CD4-positive, alpha-beta T cell (primary cell): ENCODE measurements around the gene PUM2. TPM values are rescaled to one million over a fixed set of nuclear protein-coding genes. Genes with fewer than 3 reads are reported as not detected.
"Not testable (repeated sequence)": the region's sequence is repeated elsewhere in the genome, so short reads cannot be mapped to it uniquely, and the experiment has no call there.

ENCODE experiments used
- ATAC-seq: fragments of 200-7000 bp; cut with Tn5 transposase; one replicate; pipeline ENCODE4 v1.10.0; 2022; ENCODE audit warnings: mild to moderate bottlenecking; ENCODE audit not compliant: poor library complexity
- CTCF ChIA-PET: fragments of 350-600 bp; sonication (Branson Sonifier 250); formaldehyde crosslinking; loops from one replicate; lab custom pipeline; 2021; ENCODE audit warnings: antibody characterized with exemption, inconsistent platforms; lab: Charles Lee
- POLR2A ChIA-PET: fragments of 350-600 bp; sonication (Branson Sonifier 250); formaldehyde crosslinking; loops from one replicate; lab custom pipeline; 2021; ENCODE audit warnings: antibody characterized with exemption, inconsistent platforms; lab: Charles Lee
- DNase-seq, 14 experiments: peaks; one replicate each; pipeline ENCODE4 v3.0.0-alpha.2; 2013 to 2020; ENCODE audit warnings: mixed read lengths in 2 of 14
- H3K27ac ChIP-seq, 2 donors: one replicate each; pipeline versions ENCODE4 v1.5.1 to v1.7.0; 2013; ENCODE audit warnings: low read length in 2 of 2, low read depth in 1 of 2, mild to moderate bottlenecking in 1 of 2
- H3K27me3 ChIP-seq, 2 experiments: 1 replicate in 1 of 2; 2 replicates in 1 of 2; pipeline versions ENCODE4 v1.6.1 to v1.7.0; 2013; ENCODE audit warnings: low read length in 2 of 2, control low read depth in 1 of 2, mild to moderate bottlenecking in 1 of 2, moderate library complexity in 1 of 2; ENCODE audit not compliant: insufficient read depth in 2 of 2, control insufficient read depth in 1 of 2
- H3K36me3 ChIP-seq: one replicate; pipeline ENCODE4 v1.6.1; 2013; ENCODE audit warnings: low read length, control low read depth; ENCODE audit not compliant: insufficient read depth
- H3K4me1 ChIP-seq: one replicate; pipeline ENCODE4 v1.6.1; 2013; ENCODE audit warnings: low read length, control low read depth; ENCODE audit not compliant: insufficient read depth
- H3K4me3 ChIP-seq: one replicate; pipeline ENCODE4 v1.5.1; 2013; ENCODE audit warnings: mild to moderate bottlenecking, low read length, moderate library complexity
- H3K9me3 ChIP-seq, 2 experiments: 1 replicate in 1 of 2; 2 replicates in 1 of 2; pipeline versions ENCODE4 v1.6.1 to v1.7.0; 2013; ENCODE audit warnings: low read length in 2 of 2, mild to moderate bottlenecking in 2 of 2, control low read depth in 1 of 2, moderate library complexity in 1 of 2; ENCODE audit not compliant: control insufficient read depth in 1 of 2, insufficient read depth in 1 of 2
- H3K27ac Mint-ChIP-seq: one replicate; pipeline ENCODE4 v1.8.0; 2020; ENCODE audit warnings: mixed read lengths
- H3K27me3 Mint-ChIP-seq: one replicate; pipeline ENCODE4 v1.8.0; 2021; ENCODE audit warnings: mixed read lengths
- H3K36me3 Mint-ChIP-seq: one replicate; pipeline ENCODE4 v1.8.0; 2021; ENCODE audit warnings: low read depth, mixed read lengths
- H3K4me1 Mint-ChIP-seq: one replicate; pipeline ENCODE4 v1.8.0; 2021; ENCODE audit warnings: low read depth, mixed read lengths
- H3K4me3 Mint-ChIP-seq: one replicate; pipeline ENCODE4 v1.8.0; 2020; ENCODE audit warnings: mild to moderate bottlenecking, mixed read lengths
- H3K9me3 Mint-ChIP-seq: one replicate; pipeline ENCODE4 v1.8.0; 2020; ENCODE audit warnings: mixed read lengths
- CTCF ChIP-seq: fragments of 200-600 bp; IDR thresholded peaks from one replicate; pipeline ENCODE4 v1.8.0; 2022; ENCODE audit warnings: antibody characterized with exemption, mild to moderate bottlenecking
- intact Hi-C, 2 experiments: fragments of 100-400 bp; cut with DNase I in 1 of 2; cut with micrococcal nuclease in 1 of 2; formaldehyde crosslinking; loops; one replicate each; pipeline versions ENCODE4 v1.15.1 to v1.9.0; 2023 to 2025; cut with DNase I, micrococcal nuclease
- total RNA-seq, 174 experiments: library from RNA in 2 of 174; stranded (reverse) in 2 of 174; gene quantifications; one replicate each; pipeline ENCODE4 v1.2.3 and lab custom pipeline; 2021 to 2026

The PUM2 gene
- total RNA-seq, 2 experiments from 2014 or later: 94.9 to 95.4 TPM

- DNase-seq (peak in 5 of 14 experiments; percentile 14 to 36 (median 33)), ATAC-seq (peak; percentile 34)
- intact Hi-C loops: no loop called here
- H3K36me3 Mint-ChIP-seq: peaks cover 2% of the 10 kb centered on the region
- H3K27ac Mint-ChIP-seq: no peak overlapping the region
- H3K4me1 Mint-ChIP-seq: peaks cover 10% of the 10 kb centered on the region
- H3K9me3 ChIP-seq: no peaks in the 10 kb centered on the region
- no peak overlapping the region for H3K27ac ChIP-seq
- peak overlapping the region; percentile 25 for H3K4me3 Mint-ChIP-seq
- H3K9me3 Mint-ChIP-seq: no peaks in the 10 kb centered on the region
- CTCF ChIA-PET: interaction anchor here (1.2 to 1.6 kb wide), 2 partner anchors 21 to 400 kb away, joined by 3 to 4 read pairs; no protein-coding TSS in a partner anchor
- H3K27me3 ChIP-seq: no peaks in the 10 kb centered on the region
- H3K4me3 ChIP-seq: peak overlapping the region; percentile 11
- peaks cover 2% of the 10 kb centered on the region for H3K36me3 ChIP-seq
- TF ChIP-seq CTCF: peak; percentile 21
- POLR2A ChIA-PET: no interaction called here
- peaks cover 8% of the 10 kb centered on the region for H3K27me3 Mint-ChIP-seq
- H3K4me1 ChIP-seq: peaks cover 8% of the 10 kb centered on the region
Measured at GRCh38 chr2:20241973-20242726, 108.5 kb downstream of the PUM2 start.

- H3K9me3 ChIP-seq, DNase-seq, H3K9me3 Mint-ChIP-seq, H3K36me3 ChIP-seq, CTCF ChIA-PET, POLR2A ChIA-PET, H3K4me3 Mint-ChIP-seq, H3K4me3 ChIP-seq, H3K27ac Mint-ChIP-seq, H3K27me3 ChIP-seq, H3K36me3 Mint-ChIP-seq, intact Hi-C loops, ATAC-seq, H3K4me1 ChIP-seq, H3K27ac ChIP-seq, H3K4me1 Mint-ChIP-seq: not testable (repeated sequence)
- H3K27me3 Mint-ChIP-seq: peaks cover 17% of the 10 kb centered on the region
Measured at GRCh38 chr2:20240291-20240690, 110.4 kb downstream of the PUM2 start.

- Mint-ChIP-seq H3K4me3 (no peak overlapping the region), H3K36me3 (no peaks in the 10 kb centered on the region), H3K4me1 (peaks cover 3% of the 10 kb centered on the region), H3K27me3 (peaks cover 26% of the 10 kb centered on the region), H3K9me3 (no peaks in the 10 kb centered on the region), H3K27ac (no peak overlapping the region)
- intact Hi-C loops: no loop called here
- ATAC-seq (no peak), DNase-seq (no peak)
- POLR2A ChIA-PET: no interaction called here
- peaks cover 1% of the 10 kb centered on the region for H3K4me1 ChIP-seq
- H3K36me3 ChIP-seq: no peaks in the 10 kb centered on the region
- peaks cover 0 to 6% of the 10 kb centered on the region in 2 experiments for H3K27me3 ChIP-seq
- no peak for TF ChIP-seq CTCF
- no peaks in the 10 kb centered on the region for H3K9me3 ChIP-seq
- CTCF ChIA-PET: no interaction called here
- no peak overlapping the region for H3K4me3 ChIP-seq
- no peak overlapping the region for H3K27ac ChIP-seq
Measured at GRCh38 chr2:20236496-20236895, 114.1 kb downstream of the PUM2 start.
